GM13977 (cell line): Measurements from ENCODE around the gene NRAP.

Experiments
- DNase-seq: peaks from one replicate; pipeline ENCODE4 v3.0.0; 2012; ENCODE audit warnings: low spot score
- in situ Hi-C: fragments of 300-500 bp; cut with MboI; formaldehyde crosslinking; loops from one replicate; pipeline ENCODE4 v1.12.0; 2022; ENCODE audit warnings: low sequenced_read_pairs, low pct_unique_long_range_greater_than_20kb, mixed read lengths, inconsistent platforms; ENCODE audit not compliant: unreplicated experiment
- TF ChIP-seq, protein P1 (sequence below): IDR thresholded peaks from 2 replicates; pipeline ENCODE4 v1.5.1; 2012; ENCODE audit warnings: mild to moderate bottlenecking, control low read depth; ENCODE audit not compliant: insufficient read depth; ENCODE audit errors: extremely low read depth, missing control alignments

The NRAP gene

DNA sequence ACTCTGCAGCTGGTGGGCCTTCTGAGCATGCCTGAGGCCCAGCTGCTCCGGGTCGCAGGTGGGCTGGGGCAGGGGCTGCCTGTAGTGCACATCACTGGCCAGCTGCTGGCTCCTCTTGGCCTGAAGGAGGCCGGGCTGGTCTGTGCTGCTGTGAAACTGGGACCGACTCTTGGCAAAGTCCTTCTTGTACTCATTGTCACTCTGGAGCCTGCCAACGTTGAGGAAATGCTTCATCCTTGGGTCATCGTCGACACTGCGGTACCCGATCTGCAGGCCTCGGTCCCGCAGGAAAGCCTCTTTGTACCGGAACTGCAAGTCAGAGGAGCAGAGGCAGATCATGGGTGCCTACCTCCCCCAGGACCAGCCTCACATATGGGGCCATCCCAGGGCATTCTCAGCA lies 73.3 kb downstream of the NRAP start:
- in situ Hi-C loops: no loop called here
- TF ChIP-seq, protein P1, sequence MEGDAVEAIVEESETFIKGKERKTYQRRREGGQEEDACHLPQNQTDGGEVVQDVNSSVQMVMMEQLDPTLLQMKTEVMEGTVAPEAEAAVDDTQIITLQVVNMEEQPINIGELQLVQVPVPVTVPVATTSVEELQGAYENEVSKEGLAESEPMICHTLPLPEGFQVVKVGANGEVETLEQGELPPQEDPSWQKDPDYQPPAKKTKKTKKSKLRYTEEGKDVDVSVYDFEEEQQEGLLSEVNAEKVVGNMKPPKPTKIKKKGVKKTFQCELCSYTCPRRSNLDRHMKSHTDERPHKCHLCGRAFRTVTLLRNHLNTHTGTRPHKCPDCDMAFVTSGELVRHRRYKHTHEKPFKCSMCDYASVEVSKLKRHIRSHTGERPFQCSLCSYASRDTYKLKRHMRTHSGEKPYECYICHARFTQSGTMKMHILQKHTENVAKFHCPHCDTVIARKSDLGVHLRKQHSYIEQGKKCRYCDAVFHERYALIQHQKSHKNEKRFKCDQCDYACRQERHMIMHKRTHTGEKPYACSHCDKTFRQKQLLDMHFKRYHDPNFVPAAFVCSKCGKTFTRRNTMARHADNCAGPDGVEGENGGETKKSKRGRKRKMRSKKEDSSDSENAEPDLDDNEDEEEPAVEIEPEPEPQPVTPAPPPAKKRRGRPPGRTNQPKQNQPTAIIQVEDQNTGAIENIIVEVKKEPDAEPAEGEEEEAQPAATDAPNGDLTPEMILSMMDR: no peak
- no peak for DNase-seq

DNA sequence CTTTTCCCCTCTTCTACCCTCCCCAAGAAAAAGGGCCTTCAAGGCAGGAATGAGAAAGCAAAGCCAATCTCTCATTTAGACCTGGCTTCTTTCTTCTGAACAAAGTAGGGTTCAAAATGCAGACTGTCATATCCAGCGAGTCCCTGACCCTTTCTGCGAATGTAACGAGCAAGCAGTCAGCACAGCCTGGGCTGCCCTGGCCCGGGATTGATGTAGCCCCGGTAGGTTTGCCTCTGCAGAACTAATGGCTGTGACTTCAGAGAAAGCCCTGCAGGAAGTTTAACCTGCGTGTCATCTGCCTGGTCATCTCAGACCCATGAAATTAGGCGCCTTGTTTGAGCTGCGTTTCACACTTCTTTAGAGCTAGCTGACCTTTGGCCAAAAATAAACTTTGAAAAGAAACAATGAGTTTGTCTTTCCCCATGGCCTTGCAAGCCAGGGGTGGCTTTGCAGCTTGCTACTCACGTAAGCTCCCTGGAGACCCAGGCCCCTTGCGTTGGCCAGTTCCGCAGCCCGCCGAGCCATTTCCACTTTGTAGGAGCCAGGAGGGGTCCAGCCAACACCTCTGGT lies 74.6 kb downstream of the NRAP start:
- TF ChIP-seq, protein P1: no peak
- in situ Hi-C loops: no loop called here
- DNase-seq: no peak

DNA sequence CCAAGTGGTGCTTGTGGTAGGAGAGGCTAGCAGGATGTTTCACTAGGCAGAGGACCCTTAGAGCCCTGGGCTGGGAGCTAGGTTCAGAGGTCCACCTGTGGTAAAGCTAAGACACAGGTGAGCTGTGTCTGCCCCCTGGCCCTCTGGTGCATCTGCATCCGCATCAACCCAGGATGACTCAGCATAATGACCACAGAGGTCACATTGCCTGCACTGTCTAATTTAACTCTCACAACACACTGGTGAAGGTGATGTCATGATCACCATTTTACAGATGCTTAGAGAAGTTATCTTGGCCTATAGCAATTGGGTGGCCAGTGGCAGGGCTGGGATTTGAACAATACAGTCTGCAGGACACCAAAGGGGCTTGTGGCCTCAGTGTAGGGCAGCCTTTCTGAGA lies 77.9 kb downstream of the NRAP start:
- DNase-seq: peak; percentile 26
- TF ChIP-seq, protein P1: no peak

DNA sequence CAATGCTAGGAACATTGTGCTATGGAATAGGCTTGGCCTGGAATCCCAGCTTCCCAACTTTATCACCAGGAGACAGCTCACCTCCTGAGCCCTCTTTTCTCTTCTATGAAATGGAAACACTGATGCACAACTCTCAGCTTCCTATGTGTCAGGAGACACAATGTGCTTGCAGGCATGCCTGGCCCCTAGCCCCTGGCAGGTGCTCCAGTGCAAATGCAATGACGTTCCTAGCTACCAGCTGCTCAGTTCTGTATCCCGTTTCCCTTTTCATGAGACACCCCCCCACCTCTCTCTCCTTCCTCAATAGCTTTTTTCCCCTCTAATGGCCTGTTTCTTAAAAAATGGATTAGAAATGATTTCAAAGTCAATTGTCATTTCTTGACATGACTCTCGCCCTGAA lies 80.3 kb downstream of the NRAP start:
- TF ChIP-seq, protein P1: no peak
- DNase-seq: no peak
- in situ Hi-C loops: no loop called here

More for the DNA sequence above, 77.9 kb downstream of the NRAP start:
- in situ Hi-C loops: no loop called here

DNA sequence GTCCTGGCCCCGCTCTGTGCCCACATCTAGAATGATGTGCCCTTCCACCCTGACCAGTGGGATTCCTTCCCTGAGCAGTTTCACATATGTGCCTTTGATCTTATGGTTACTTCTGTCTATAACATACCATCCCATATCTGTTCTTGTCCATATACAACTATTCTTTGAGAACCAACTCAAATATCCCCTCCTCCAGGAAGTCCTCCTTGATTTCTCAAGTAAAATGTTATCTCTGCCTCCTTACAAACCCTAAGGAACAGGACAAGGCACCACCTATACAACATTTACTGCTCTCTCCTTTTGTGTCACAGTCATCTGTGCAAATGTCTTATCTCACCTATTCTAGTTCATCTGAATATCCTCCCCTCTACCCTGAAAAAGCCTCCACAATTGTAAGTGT lies 82.7 kb downstream of the NRAP start:
- in situ Hi-C loops: no loop called here
- no peak for DNase-seq
- TF ChIP-seq, protein P1: no peak

DNA sequence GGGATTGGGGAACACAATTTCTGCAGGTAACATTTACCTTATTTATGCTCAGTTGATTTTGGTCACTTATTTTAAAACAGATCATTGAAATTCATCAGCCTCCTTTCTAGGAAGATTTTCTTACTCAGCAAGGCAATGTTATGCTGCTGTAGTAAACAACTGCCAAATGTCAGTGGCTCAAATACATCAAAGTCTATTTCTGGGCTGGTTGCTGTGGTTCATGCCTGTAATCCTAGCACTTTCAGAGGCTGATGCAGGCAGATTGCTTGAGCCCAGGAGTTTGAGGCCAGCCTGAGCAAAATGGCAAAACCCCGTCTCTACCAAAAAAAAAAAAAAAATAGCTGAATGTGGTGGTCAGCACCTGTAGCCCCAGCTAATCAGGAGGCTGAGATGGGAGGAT lies 85.1 kb downstream of the NRAP start:
- no peak for DNase-seq
- TF ChIP-seq, protein P1: no peak
- in situ Hi-C loops: no loop called here

DNA sequence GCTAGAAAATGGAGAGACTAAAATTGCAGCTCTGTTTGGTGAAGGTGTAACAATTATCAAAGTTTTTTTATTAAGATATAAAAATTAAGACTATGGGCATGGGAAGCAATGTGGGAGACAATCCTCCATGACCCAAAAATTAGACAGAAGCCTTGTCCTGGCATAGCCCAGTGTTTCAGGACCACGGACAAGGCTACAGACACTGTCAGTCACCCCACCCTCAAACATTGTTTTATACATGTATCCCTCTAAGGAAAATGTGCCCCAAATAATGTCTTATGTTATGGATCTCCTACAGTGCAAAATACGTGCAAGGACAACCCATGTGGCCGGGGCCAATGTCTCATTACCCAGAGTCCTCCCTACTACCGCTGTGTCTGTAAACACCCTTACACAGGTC lies 87.0 kb downstream of the NRAP start:
- no peak for DNase-seq
- TF ChIP-seq, protein P1: no peak
- in situ Hi-C loops: no loop called here
